ENCODE measurements around the gene SLC4A7. TPM values are rescaled to one million over a fixed set of nuclear protein-coding genes. Genes with fewer than 3 reads are reported as not detected.
"Not testable (repeated sequence)": the region's sequence is repeated elsewhere in the genome, so short reads cannot be mapped to it uniquely, and the experiment has no call there.

Gene SLC4A7
- total RNA-seq, 1 experiment from 2014 or later, result 41.9 TPM

- ChIA-PET CTCF (interaction anchor here (0.6 to 1.1 kb wide), 3 partner anchors 41 to 367 kb away, joined by 3 to 4 read pairs (median 3); no protein-coding TSS in a partner anchor), POLR2A (interaction anchor here (1.2 kb wide), 1 partner anchor 57 kb away, joined by 4 read pairs; no protein-coding TSS in a partner anchor)
- Mint-ChIP-seq H3K4me1 (ENCODE audit: insufficient read depth, unreplicated experiment) (peaks cover 2% of the 10 kb centered on the region), H3K9me3 (ENCODE audit: unreplicated experiment) (no peaks in the 10 kb centered on the region), H3K36me3 (ENCODE audit: insufficient read depth, unreplicated experiment) (peaks cover 4% of the 10 kb centered on the region), H3K4me3 (ENCODE audit: unreplicated experiment) (no peak overlapping the region), H3K27ac (ENCODE audit: low read depth, unreplicated experiment) (no peak overlapping the region), H3K27me3 (ENCODE audit: insufficient read depth, unreplicated experiment) (no peaks in the 10 kb centered on the region)
- no TSS peak for BruUV-seq (replicated peaks)
- no peak for DNase-seq (ENCODE audit: unreplicated experiment)
- intact Hi-C loops (cut with micrococcal nuclease), result no loop called here
- TF ChIP-seq CTCF (IDR thresholded peaks at IDR 0.05; ENCODE audit: unreplicated experiment), result no peak
Measured at GRCh38 chr3:27425896-27426565, 58.2 kb downstream of the SLC4A7 start.

- H3K36me3 Mint-ChIP-seq (ENCODE audit: insufficient read depth, unreplicated experiment), result peaks cover 11% of the 10 kb centered on the region
- H3K9me3 Mint-ChIP-seq (ENCODE audit: unreplicated experiment); intact Hi-C loops (cut with micrococcal nuclease); H3K27me3 Mint-ChIP-seq (ENCODE audit: insufficient read depth, unreplicated experiment); DNase-seq (ENCODE audit: unreplicated experiment); H3K4me1 Mint-ChIP-seq (ENCODE audit: insufficient read depth, unreplicated experiment); BruUV-seq (replicated peaks); H3K4me3 Mint-ChIP-seq (ENCODE audit: unreplicated experiment); H3K27ac Mint-ChIP-seq (ENCODE audit: low read depth, unreplicated experiment): not testable (repeated sequence)
- CTCF ChIA-PET, result interaction anchor here (0.6 kb wide), 1 partner anchor 368 kb away, joined by 3 read pairs; no protein-coding TSS in a partner anchor
- POLR2A ChIA-PET, result interaction anchor here (0.7 to 1.3 kb wide), 3 partner anchors 56 to 60 kb away, joined by 3 read pairs; partner anchors contain the start of genes NEK10 and SLC4A7
Measured at GRCh38 chr3:27424812-27425521, 59.2 kb downstream of the SLC4A7 start.

GRCh38 chr3:27423463-27423862 is 60.7 kb downstream of the SLC4A7 start:
- H3K36me3 Mint-ChIP-seq (ENCODE audit: insufficient read depth, unreplicated experiment), result peaks cover 26% of the 10 kb centered on the region
- CTCF ChIA-PET, result interaction anchor here (0.6 kb wide), 1 partner anchor 255 kb away, joined by 6 read pairs; no protein-coding TSS in a partner anchor
- no peak for TF ChIP-seq CTCF (IDR thresholded peaks at IDR 0.05; ENCODE audit: unreplicated experiment)
- intact Hi-C loops (cut with micrococcal nuclease), result no loop called here
- H3K4me3 Mint-ChIP-seq (ENCODE audit: unreplicated experiment), result no peak overlapping the region
- no peaks in the 10 kb centered on the region for H3K27me3 Mint-ChIP-seq (ENCODE audit: insufficient read depth, unreplicated experiment)
- H3K27ac Mint-ChIP-seq (ENCODE audit: low read depth, unreplicated experiment), result no peak overlapping the region
- DNase-seq (ENCODE audit: unreplicated experiment), result peak; percentile 58
- POLR2A ChIA-PET, result interaction anchor here (1.3 kb wide), 1 partner anchor 61 kb away, joined by 3 read pairs; the partner anchor contains the start of gene SLC4A7
- no TSS peak for BruUV-seq (replicated peaks)
- no peaks in the 10 kb centered on the region for H3K4me1 Mint-ChIP-seq (ENCODE audit: insufficient read depth, unreplicated experiment)
- no peaks in the 10 kb centered on the region for H3K9me3 Mint-ChIP-seq (ENCODE audit: unreplicated experiment)

- POLR2A ChIA-PET, result no interaction called here
- Mint-ChIP-seq H3K4me1 (ENCODE audit: insufficient read depth, unreplicated experiment) (no peaks in the 10 kb centered on the region), H3K27me3 (ENCODE audit: insufficient read depth, unreplicated experiment) (no peaks in the 10 kb centered on the region), H3K27ac (ENCODE audit: low read depth, unreplicated experiment) (no peak overlapping the region), H3K36me3 (ENCODE audit: insufficient read depth, unreplicated experiment) (peaks cover 33% of the 10 kb centered on the region), H3K4me3 (ENCODE audit: unreplicated experiment) (no peak overlapping the region), H3K9me3 (ENCODE audit: unreplicated experiment) (no peaks in the 10 kb centered on the region)
- no peak for DNase-seq (ENCODE audit: unreplicated experiment)
- TF ChIP-seq CTCF (IDR thresholded peaks at IDR 0.05; ENCODE audit: unreplicated experiment), result no peak
- intact Hi-C loops (cut with micrococcal nuclease), result no loop called here
- BruUV-seq (replicated peaks), result no TSS peak
- CTCF ChIA-PET, result no interaction called here
Measured at GRCh38 chr3:27422617-27423016, 61.6 kb downstream of the SLC4A7 start.

Measured in MCF 10A (cell line).